HEK293 (cell line): ENCODE data around the gene STUB1.

Source experiments
- GLI4 ChIP-seq: fragments of 450-650 bp; formaldehyde crosslinking; IDR thresholded peaks from 2 replicates; pipeline ENCODE4 v1.5.1; 2016; ENCODE audit warnings: missing biosample characterization, missing genetic modification characterization
- KLF1 ChIP-seq: fragments of 450-650 bp; formaldehyde crosslinking; IDR thresholded peaks from 2 replicates; pipeline ENCODE4 v1.5.1; 2016; ENCODE audit warnings: missing biosample characterization, missing genetic modification characterization
- TRIM28 ChIP-seq: IDR thresholded peaks from 2 replicates; pipeline ENCODE4 v1.6.1; 2011; ENCODE audit warnings: low read length, control low read depth, borderline replicate concordance
- ZNF146 ChIP-seq: fragments of 450-650 bp; formaldehyde crosslinking; IDR thresholded peaks from 2 replicates; pipeline ENCODE4 v1.5.1; 2016; ENCODE audit warnings: missing biosample characterization, missing genetic modification characterization
- ZNF169 ChIP-seq: fragments of 450-650 bp; formaldehyde crosslinking; IDR thresholded peaks from 2 replicates; pipeline ENCODE4 v1.5.1; 2016; ENCODE audit warnings: missing biosample characterization, missing genetic modification characterization
- ZNF174 ChIP-seq: fragments of 450-650 bp; formaldehyde crosslinking; IDR thresholded peaks from 2 replicates; pipeline ENCODE4 v1.5.0; 2017; ENCODE audit warnings: missing biosample characterization, mild to moderate bottlenecking, missing genetic modification characterization
- ZNF184 ChIP-seq: fragments of 450-650 bp; IDR thresholded peaks from 2 replicates; pipeline ENCODE4 v1.5.1; 2018; ENCODE audit warnings: missing biosample characterization, mild to moderate bottlenecking, missing genetic modification characterization
- ZNF2 ChIP-seq: fragments of 450-650 bp; formaldehyde crosslinking; IDR thresholded peaks from 2 replicates; pipeline ENCODE4 v1.5.1; 2016; ENCODE audit warnings: missing biosample characterization, missing genetic modification characterization
- ZNF223 ChIP-seq: fragments of 450-650 bp; formaldehyde crosslinking; IDR thresholded peaks from 2 replicates; pipeline ENCODE4 v1.5.1; 2016; ENCODE audit warnings: missing biosample characterization, missing genetic modification characterization
- ZNF23 ChIP-seq: fragments of 450-650 bp; formaldehyde crosslinking; IDR thresholded peaks from 2 replicates; pipeline ENCODE4 v1.5.1; 2016; ENCODE audit warnings: missing biosample characterization, missing genetic modification characterization, borderline replicate concordance
- ZNF324 ChIP-seq: fragments of 450-650 bp; formaldehyde crosslinking; IDR thresholded peaks from 2 replicates; pipeline ENCODE4 v1.5.1; 2016; ENCODE audit warnings: missing biosample characterization, missing genetic modification characterization
- ZNF391 ChIP-seq: fragments of 450-650 bp; formaldehyde crosslinking; IDR thresholded peaks from 2 replicates; pipeline ENCODE4 v1.5.1; 2016; ENCODE audit warnings: low read depth, missing biosample characterization, missing genetic modification characterization, borderline replicate concordance
- ZNF433 ChIP-seq: fragments of 450-650 bp; formaldehyde crosslinking; IDR thresholded peaks from 2 replicates; pipeline ENCODE4 v1.5.1; 2016; ENCODE audit warnings: missing biosample characterization, missing genetic modification characterization, low read depth
- ZNF530 ChIP-seq: fragments of 450-650 bp; formaldehyde crosslinking; IDR thresholded peaks from 2 replicates; pipeline ENCODE4 v1.5.1; 2016; ENCODE audit warnings: low read depth, missing biosample characterization, missing genetic modification characterization
- ZNF555 ChIP-seq: fragments of 450-650 bp; formaldehyde crosslinking; conservative IDR thresholded peaks from 2 replicates; pipeline ENCODE4 v1.5.1; 2017; ENCODE audit warnings: missing biosample characterization, mild to moderate bottlenecking, missing genetic modification characterization, inconsistent platforms
- ZNF558 ChIP-seq: fragments of 450-650 bp; formaldehyde crosslinking; IDR thresholded peaks from 2 replicates; pipeline ENCODE4 v1.5.1; 2016; ENCODE audit warnings: missing biosample characterization, missing genetic modification characterization
- ZNF571 ChIP-seq: fragments of 450-650 bp; formaldehyde crosslinking; IDR thresholded peaks from 2 replicates; pipeline ENCODE4 v1.5.0; 2017; ENCODE audit warnings: missing biosample characterization, missing genetic modification characterization
- ZNF600 ChIP-seq: fragments of 450-650 bp; formaldehyde crosslinking; IDR thresholded peaks from 2 replicates; pipeline ENCODE4 v1.5.1; 2016; ENCODE audit warnings: missing biosample characterization, missing genetic modification characterization
- ZNF660 ChIP-seq: fragments of 450-650 bp; IDR thresholded peaks from 2 replicates; pipeline ENCODE4 v1.5.1; 2018; ENCODE audit warnings: missing biosample characterization, mild to moderate bottlenecking, missing genetic modification characterization
- ZNF664 ChIP-seq: fragments of 450-650 bp; formaldehyde crosslinking; IDR thresholded peaks from 2 replicates; pipeline ENCODE4 v1.5.1; 2016; ENCODE audit warnings: missing biosample characterization, missing genetic modification characterization
- ZNF747 ChIP-seq: fragments of 450-650 bp; formaldehyde crosslinking; IDR thresholded peaks from 2 replicates; pipeline ENCODE4 v1.5.1; 2016; ENCODE audit warnings: missing biosample characterization, missing genetic modification characterization
- ZNF777 ChIP-seq: fragments of 450-650 bp; formaldehyde crosslinking; IDR thresholded peaks from 2 replicates; pipeline ENCODE4 v1.5.1; 2017; ENCODE audit warnings: missing biosample characterization, missing genetic modification characterization, borderline replicate concordance
- ZNF785 ChIP-seq: fragments of 450-650 bp; formaldehyde crosslinking; IDR thresholded peaks from 2 replicates; pipeline ENCODE4 v1.5.1; 2016; ENCODE audit warnings: missing biosample characterization, missing genetic modification characterization
- ZNF792 ChIP-seq: fragments of 450-650 bp; formaldehyde crosslinking; IDR thresholded peaks from 2 replicates; pipeline ENCODE4 v1.5.1; 2016; ENCODE audit warnings: missing biosample characterization, missing genetic modification characterization
- ZSCAN16 ChIP-seq: fragments of 450-650 bp; formaldehyde crosslinking; IDR thresholded peaks from 2 replicates; pipeline ENCODE4 v1.5.1; 2016; ENCODE audit warnings: missing biosample characterization, missing genetic modification characterization
- ZXDB ChIP-seq: fragments of 450-650 bp; formaldehyde crosslinking; IDR thresholded peaks from 2 replicates; pipeline ENCODE4 v1.5.1; 2016; ENCODE audit warnings: missing biosample characterization, missing genetic modification characterization
- TF ChIP-seq, protein P1 (sequence below): fragments of 450-650 bp; formaldehyde crosslinking; IDR thresholded peaks from 2 replicates; pipeline ENCODE4 v1.5.1; 2016; ENCODE audit warnings: missing biosample characterization, missing genetic modification characterization
- TF ChIP-seq, protein P2 (sequence below): fragments of 450-650 bp; formaldehyde crosslinking; IDR thresholded peaks from 2 replicates; pipeline ENCODE4 v1.5.1; 2016; ENCODE audit warnings: missing biosample characterization, missing genetic modification characterization, low read depth
- TF ChIP-seq, protein P3 (sequence below): fragments of 450-650 bp; formaldehyde crosslinking; IDR thresholded peaks from 2 replicates; pipeline ENCODE4 v1.5.1; 2016; ENCODE audit warnings: missing biosample characterization, missing genetic modification characterization
- TF ChIP-seq, protein P4 (sequence below): fragments of 450-650 bp; formaldehyde crosslinking; IDR thresholded peaks from 2 replicates; pipeline ENCODE4 v1.5.1; 2016; ENCODE audit warnings: missing biosample characterization, missing genetic modification characterization
- TF ChIP-seq, protein P5 (sequence below): fragments of 450-650 bp; formaldehyde crosslinking; IDR thresholded peaks from 2 replicates; pipeline ENCODE4 v1.5.1; 2016; ENCODE audit warnings: missing biosample characterization, missing genetic modification characterization, low read depth

STUB1 gene

DNA sequence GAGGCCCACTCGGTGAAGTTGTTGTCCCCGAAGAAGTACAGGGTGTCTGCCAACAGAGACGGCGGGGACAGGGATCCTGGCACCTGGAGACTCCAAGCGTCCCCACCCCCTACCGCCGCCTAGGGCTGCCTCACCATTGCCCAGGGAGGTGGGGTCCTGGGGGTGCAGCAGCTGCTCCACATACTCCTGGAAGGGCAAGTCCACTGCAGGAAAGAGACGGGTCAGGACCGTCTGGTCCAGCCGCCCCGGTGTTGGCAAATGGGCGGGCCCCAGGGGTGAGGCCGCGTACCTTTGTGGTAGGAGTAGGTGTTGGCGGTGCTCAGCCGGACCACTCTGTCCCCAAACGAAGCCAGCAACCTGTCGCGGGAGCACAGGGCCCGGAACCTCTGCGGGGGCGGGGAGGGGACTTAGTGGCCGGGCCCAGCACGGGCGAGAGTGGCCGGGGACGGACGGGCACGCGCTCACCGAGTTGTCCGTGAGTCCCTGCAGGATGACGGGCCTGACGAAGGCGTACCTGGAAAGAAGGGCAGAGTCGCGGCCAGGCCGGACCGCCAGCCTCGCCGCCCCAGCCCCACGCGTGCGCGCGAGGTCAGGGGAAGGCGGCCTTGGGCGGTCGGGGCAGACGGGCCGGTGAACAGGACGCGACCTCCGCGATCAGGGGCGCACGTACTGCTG, 3.3 kb downstream of the STUB1 start (continued):
- TF ChIP-seq ZNF174 (tag by site-specific recombination) (no peak), ZNF184 (tag by site-specific recombination) (no peak; the same call in 1 of the 2 replicates), ZXDB (tag by site-specific recombination) (peak; percentile 94), ZNF433 (tag by site-specific recombination) (no peak), ZNF785 (no peak; the same call in 1 of the 2 replicates), ZNF747 (tag by site-specific recombination) (no peak), GLI4 (tag by site-specific recombination) (no peak; the same call in 1 of the 2 replicates), ZNF324 (peak; percentile 66; the same call in 1 of the 2 replicates), ZNF555 (tag by site-specific recombination) (no peak), ZNF146 (no peak), ZNF792 (tag by site-specific recombination) (no peak; the same call in 1 of the 2 replicates), ZNF600 (tag by site-specific recombination) (peak; percentile 93), ZNF660 (tag by site-specific recombination) (no peak), ZNF571 (tag by site-specific recombination) (no peak), ZNF558 (no peak), TRIM28 (no peak), ZNF169 (tag by site-specific recombination) (peak; percentile 68; the same call in 1 of the 2 replicates), ZNF2 (tag by site-specific recombination) (0 out of 2 replicates have a peak, but pooled peaks have one; percentile 64), ZSCAN16 (peak; percentile 68; the same call in 1 of the 2 replicates), KLF1 (peak; percentile 81), ZNF664 (tag by site-specific recombination) (no peak), ZNF530 (no peak), ZNF223 (tag by site-specific recombination) (no peak), ZNF23 (tag by site-specific recombination) (no peak), ZNF777 (tag by site-specific recombination) (no peak), ZNF391 (tag by site-specific recombination) (peak; percentile 59; the same call in 1 of the 2 replicates)
- TF ChIP-seq, protein P1, sequence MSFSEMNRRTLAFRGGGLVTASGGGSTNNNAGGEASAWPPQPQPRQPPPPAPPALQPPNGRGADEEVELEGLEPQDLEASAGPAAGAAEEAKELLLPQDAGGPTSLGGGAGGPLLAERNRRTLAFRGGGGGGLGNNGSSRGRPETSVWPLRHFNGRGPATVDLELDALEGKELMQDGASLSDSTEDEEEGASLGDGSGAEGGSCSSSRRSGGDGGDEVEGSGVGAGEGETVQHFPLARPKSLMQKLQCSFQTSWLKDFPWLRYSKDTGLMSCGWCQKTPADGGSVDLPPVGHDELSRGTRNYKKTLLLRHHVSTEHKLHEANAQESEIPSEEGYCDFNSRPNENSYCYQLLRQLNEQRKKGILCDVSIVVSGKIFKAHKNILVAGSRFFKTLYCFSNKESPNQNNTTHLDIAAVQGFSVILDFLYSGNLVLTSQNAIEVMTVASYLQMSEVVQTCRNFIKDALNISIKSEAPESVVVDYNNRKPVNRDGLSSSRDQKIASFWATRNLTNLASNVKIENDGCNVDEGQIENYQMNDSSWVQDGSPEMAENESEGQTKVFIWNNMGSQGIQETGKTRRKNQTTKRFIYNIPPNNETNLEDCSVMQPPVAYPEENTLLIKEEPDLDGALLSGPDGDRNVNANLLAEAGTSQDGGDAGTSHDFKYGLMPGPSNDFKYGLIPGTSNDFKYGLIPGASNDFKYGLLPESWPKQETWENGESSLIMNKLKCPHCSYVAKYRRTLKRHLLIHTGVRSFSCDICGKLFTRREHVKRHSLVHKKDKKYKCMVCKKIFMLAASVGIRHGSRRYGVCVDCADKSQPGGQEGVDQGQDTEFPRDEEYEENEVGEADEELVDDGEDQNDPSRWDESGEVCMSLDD (tag by site-specific recombination) = no peak
- TF ChIP-seq, protein P2, sequence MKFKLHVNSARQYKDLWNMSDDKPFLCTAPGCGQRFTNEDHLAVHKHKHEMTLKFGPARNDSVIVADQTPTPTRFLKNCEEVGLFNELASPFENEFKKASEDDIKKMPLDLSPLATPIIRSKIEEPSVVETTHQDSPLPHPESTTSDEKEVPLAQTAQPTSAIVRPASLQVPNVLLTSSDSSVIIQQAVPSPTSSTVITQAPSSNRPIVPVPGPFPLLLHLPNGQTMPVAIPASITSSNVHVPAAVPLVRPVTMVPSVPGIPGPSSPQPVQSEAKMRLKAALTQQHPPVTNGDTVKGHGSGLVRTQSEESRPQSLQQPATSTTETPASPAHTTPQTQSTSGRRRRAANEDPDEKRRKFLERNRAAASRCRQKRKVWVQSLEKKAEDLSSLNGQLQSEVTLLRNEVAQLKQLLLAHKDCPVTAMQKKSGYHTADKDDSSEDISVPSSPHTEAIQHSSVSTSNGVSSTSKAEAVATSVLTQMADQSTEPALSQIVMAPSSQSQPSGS = no peak
- TF ChIP-seq, protein P3, sequence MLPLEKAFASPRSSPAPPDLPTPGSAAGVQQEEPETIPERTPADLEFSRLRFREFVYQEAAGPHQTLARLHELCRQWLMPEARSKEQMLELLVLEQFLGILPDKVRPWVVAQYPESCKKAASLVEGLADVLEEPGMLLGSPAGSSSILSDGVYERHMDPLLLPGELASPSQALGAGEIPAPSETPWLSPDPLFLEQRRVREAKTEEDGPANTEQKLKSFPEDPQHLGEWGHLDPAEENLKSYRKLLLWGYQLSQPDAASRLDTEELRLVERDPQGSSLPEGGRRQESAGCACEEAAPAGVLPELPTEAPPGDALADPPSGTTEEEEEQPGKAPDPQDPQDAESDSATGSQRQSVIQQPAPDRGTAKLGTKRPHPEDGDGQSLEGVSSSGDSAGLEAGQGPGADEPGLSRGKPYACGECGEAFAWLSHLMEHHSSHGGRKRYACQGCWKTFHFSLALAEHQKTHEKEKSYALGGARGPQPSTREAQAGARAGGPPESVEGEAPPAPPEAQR (tag by site-specific recombination) = no peak
- TF ChIP-seq, protein P4, sequence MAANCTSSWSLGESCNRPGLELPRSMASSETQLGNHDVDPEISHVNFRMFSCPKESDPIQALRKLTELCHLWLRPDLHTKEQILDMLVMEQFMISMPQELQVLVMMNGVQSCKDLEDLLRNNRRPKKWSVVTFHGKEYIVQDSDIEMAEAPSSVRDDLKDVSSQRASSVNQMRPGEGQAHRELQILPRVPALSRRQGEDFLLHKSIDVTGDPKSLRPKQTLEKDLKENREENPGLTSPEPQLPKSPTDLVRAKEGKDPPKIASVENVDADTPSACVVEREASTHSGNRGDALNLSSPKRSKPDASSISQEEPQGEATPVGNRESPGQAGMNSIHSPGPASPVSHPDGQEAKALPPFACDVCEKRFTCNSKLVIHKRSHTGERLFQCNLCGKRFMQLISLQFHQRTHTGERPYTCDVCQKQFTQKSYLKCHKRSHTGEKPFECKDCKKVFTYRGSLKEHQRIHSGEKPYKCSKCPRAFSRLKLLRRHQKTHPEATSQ (tag by site-specific recombination) = peak; percentile 98
- TF ChIP-seq, protein P5, sequence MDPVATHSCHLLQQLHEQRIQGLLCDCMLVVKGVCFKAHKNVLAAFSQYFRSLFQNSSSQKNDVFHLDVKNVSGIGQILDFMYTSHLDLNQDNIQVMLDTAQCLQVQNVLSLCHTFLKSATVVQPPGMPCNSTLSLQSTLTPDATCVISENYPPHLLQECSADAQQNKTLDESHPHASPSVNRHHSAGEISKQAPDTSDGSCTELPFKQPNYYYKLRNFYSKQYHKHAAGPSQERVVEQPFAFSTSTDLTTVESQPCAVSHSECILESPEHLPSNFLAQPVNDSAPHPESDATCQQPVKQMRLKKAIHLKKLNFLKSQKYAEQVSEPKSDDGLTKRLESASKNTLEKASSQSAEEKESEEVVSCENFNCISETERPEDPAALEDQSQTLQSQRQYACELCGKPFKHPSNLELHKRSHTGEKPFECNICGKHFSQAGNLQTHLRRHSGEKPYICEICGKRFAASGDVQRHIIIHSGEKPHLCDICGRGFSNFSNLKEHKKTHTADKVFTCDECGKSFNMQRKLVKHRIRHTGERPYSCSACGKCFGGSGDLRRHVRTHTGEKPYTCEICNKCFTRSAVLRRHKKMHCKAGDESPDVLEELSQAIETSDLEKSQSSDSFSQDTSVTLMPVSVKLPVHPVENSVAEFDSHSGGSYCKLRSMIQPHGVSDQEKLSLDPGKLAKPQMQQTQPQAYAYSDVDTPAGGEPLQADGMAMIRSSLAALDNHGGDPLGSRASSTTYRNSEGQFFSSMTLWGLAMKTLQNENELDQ (tag by site-specific recombination) = no peak
